Upper lobe of left lung (tissue), 6 donors: ENCODE measurements around the gene ATG7. TPM values are rescaled to one million over a fixed set of nuclear protein-coding genes. Genes with fewer than 3 reads are reported as not detected.

Experiments
- ATAC-seq, 2 donors: fragments of 200-7000 bp; cut with Tn5 transposase; one replicate each; pipeline ENCODE4 v1.9.1; 2022; ENCODE audit warnings: mild to moderate bottlenecking in 2 of 2, moderate library complexity in 2 of 2; ENCODE audit not compliant: low FRiP score in 2 of 2
- DNase-seq, 2 donors: peaks; one replicate each; pipeline ENCODE4 v3.0.0-alpha.2; 2019 to 2020
- H3K27ac ChIP-seq, 4 donors: fragments of 200-600 bp; sonication (generic); one replicate each; pipeline ENCODE4 v1.5.1; 2016 to 2019
- H3K27me3 ChIP-seq, 4 donors: fragments of 200-600 bp; sonication (generic); one replicate each; pipeline ENCODE4 v1.5.1; 2017 to 2019
- H3K36me3 ChIP-seq, 4 donors: fragments of 200-600 bp; sonication (generic); one replicate each; pipeline ENCODE4 v1.5.1; 2016 to 2019
- H3K4me1 ChIP-seq, 4 donors: fragments of 200-600 bp; sonication (generic); one replicate each; pipeline ENCODE4 v1.5.1; 2018 to 2019
- H3K4me3 ChIP-seq, 4 donors: fragments of 200-600 bp; sonication (generic); one replicate each; pipeline ENCODE4 v1.5.1; 2017 to 2019; ENCODE audit warnings: mild to moderate bottlenecking in 2 of 4, moderate library complexity in 1 of 4
- H3K9me3 ChIP-seq, 4 donors: fragments of 200-600 bp; sonication (generic); one replicate each; pipeline ENCODE4 v1.5.1; 2018 to 2019
- CTCF ChIP-seq, 6 experiments: fragments of 450-650 bp in 4 of 6; fragments of 200-600 bp in 2 of 6; sonication (generic) in 2 of 6; IDR thresholded peaks; one replicate each; pipeline ENCODE4 v1.5.1; 2016 to 2019; ENCODE audit warnings: antibody characterized with exemption in 6 of 6
- EP300 ChIP-seq, 4 donors: sonication (generic); formaldehyde crosslinking; IDR thresholded peaks; one replicate each; pipeline ENCODE4 v1.5.1; 2017; ENCODE audit warnings: antibody characterized with exemption in 4 of 4, control low read depth in 2 of 4
- POLR2A ChIP-seq, 4 donors: fragments of 450-650 bp; IDR thresholded peaks; one replicate each; pipeline ENCODE4 v1.5.1; 2016 to 2017; ENCODE audit warnings: antibody characterized with exemption in 4 of 4, mild to moderate bottlenecking in 2 of 4
- POLR2AphosphoS5 ChIP-seq, 2 donors: sonication (generic); formaldehyde crosslinking; IDR thresholded peaks; one replicate each; pipeline ENCODE4 v1.5.1; 2017; ENCODE audit warnings: antibody characterized with exemption in 2 of 2
- WGBS, 2 donors: methylation state at CpG; one replicate each; pipeline ENCODE4 v1.1.5; 2017 to 2018; 5-methylcytosine and 5-hydroxymethylcytosine counted together
- small RNA-seq, 4 donors: library from RNA; depleted of rRNA; stranded (forward); fragments of <200 nt; gene quantifications; one replicate each; pipeline ENCODE3, GENCODE V24; 2016
- total RNA-seq, 6 donors: library from RNA; depleted of rRNA in 4 of 6; stranded (reverse); fragments of >200 nt in 4 of 6; gene quantifications; one replicate each; pipeline versions ENCODE4 v1.1.0 to v1.2.1, GENCODE V29; 2016 to 2021
- donor health status: DM: no; HTN: no; CAD: no; lungs with moderate emphysema.
- donor health status: DM: no; HTN: yes; CAD: no; lungs with severe emphysema.

Gene ATG7
- total RNA-seq, 6 donors from 2014 or later, result 52.4 to 195 (median 74.1) TPM

GRCh38 chr3:11606865-11607440, 334.8 kb downstream of the ATG7 start:
- no peak for DNase-seq
- peaks cover 11 to 47% (median 17%) of the 10 kb centered on the region in 4 donors for H3K4me1 ChIP-seq
- 86 to 92% methylated on average over 6 of the region's 6 CpGs for WGBS, 2 donors

More at GRCh38 chr3:11606865-11607440, 334.8 kb downstream of the ATG7 start:
- no peak for TF ChIP-seq CTCF (IDR thresholded peaks at IDR 0.05)
- TF ChIP-seq POLR2AphosphoS5 (IDR thresholded peaks at IDR 0.05), result no peak
- no peak for TF ChIP-seq EP300 (IDR thresholded peaks at IDR 0.05)
- TF ChIP-seq POLR2A (IDR thresholded peaks at IDR 0.05), result no peak
- Histone ChIP-seq H3K27ac (no peak overlapping the region), H3K4me3 (no peak overlapping the region), H3K27me3 (no peaks in the 10 kb centered on the region), H3K36me3 (peaks cover 0 to 5% (median 0%) of the 10 kb centered on the region in 4 donors), H3K9me3 (no peaks in the 10 kb centered on the region)
- ATAC-seq, result no peak

Small RNAs within 50 kb of the gene (small RNA-seq; reads per million reads assigned to genes)
- gene AC022001.1 (0 reads per million in 4 donors), gene AC026185.1 (0 to 0.11 (median 0) reads per million in 4 donors), gene AC083855.1 (0 reads per million in 4 donors)

Other genes with a start within 250 kb of the ATG7 start
- gene HRH1, start 117.9 kb upstream of the ATG7 start, total RNA-seq, result 10 to 100 TPM in 1 of 6 donors, 1 to 10 TPM in 5; 2.9 to 13.4 (median 3.7) TPM